A673 (cell line): ENCODE results near the gene CDT1. TPM values are rescaled to one million over a fixed set of nuclear protein-coding genes. Genes with fewer than 3 reads are reported as not detected.

Source experiments
- BruUV-seq: library from RNA; stranded (reverse); fragments of 400-500 nt; replicated peaks from 2 replicates; lab custom pipeline; 2021; lab: Mats Ljungman, UMichigan
- CTCF ChIA-PET: fragments of 300-600 bp; sonication (Branson Sonifier 250); formaldehyde crosslinking; loops from one replicate; lab custom pipeline; 2022; ENCODE audit warnings: antibody characterized with exemption; lab: Charles Lee
- POLR2A ChIA-PET: fragments of 300-600 bp; sonication (Branson Sonifier 250); formaldehyde crosslinking; loops from one replicate; lab custom pipeline; 2022; ENCODE audit warnings: antibody characterized with exemption; ENCODE audit not compliant: low non-redundant PET; lab: Charles Lee
- DNase-seq: peaks from one replicate; pipeline ENCODE4 v3.0.0-alpha.2; 2015; ENCODE audit warnings: low spot score
- H3K27ac ChIP-seq: fragments of 200-600 bp; sonication (generic); 2 replicates; pipeline ENCODE4 v1.5.1; 2016; ENCODE audit warnings: mixed run types, low read depth, mild to moderate bottlenecking, mixed read lengths, antibody characterized with exemption, low read length; ENCODE audit not compliant: poor library complexity, severe bottlenecking
- H3K27me3 ChIP-seq: fragments of 200-600 bp; sonication (generic); replicated peaks from 2 replicates; pipeline ENCODE4 v1.6.1; 2017; ENCODE audit warnings: mixed run types, low read depth, mild to moderate bottlenecking, mixed read lengths, antibody characterized with exemption, low read length; ENCODE audit not compliant: insufficient read depth, poor library complexity
- H3K36me3 ChIP-seq: fragments of 200-600 bp; sonication (generic); 2 replicates; pipeline ENCODE4 v1.6.1; 2016; ENCODE audit warnings: mixed run types, mild to moderate bottlenecking, mixed read lengths, antibody characterized with exemption, low read length; ENCODE audit not compliant: insufficient read depth, poor library complexity, severe bottlenecking
- H3K4me1 ChIP-seq: fragments of 200-600 bp; sonication (generic); 2 replicates; pipeline ENCODE4 v1.6.1; 2017; ENCODE audit warnings: mixed run types, mild to moderate bottlenecking, mixed read lengths, antibody characterized with exemption, low read length; ENCODE audit not compliant: insufficient read depth, poor library complexity, severe bottlenecking
- H3K4me3 ChIP-seq: fragments of 200-600 bp; sonication (generic); 2 replicates; pipeline ENCODE4 v1.5.1; 2016; ENCODE audit warnings: low read depth, mixed run types, mild to moderate bottlenecking, mixed read lengths, low read length; ENCODE audit not compliant: poor library complexity, severe bottlenecking
- H3K9me3 ChIP-seq: fragments of 200-600 bp; sonication (generic); 2 replicates; pipeline ENCODE4 v1.6.1; 2016; ENCODE audit warnings: mixed run types, low read depth, mild to moderate bottlenecking, mixed read lengths, antibody characterized with exemption, low read length; ENCODE audit not compliant: poor library complexity, severe bottlenecking
- CTCF ChIP-seq: fragments of 300-800, 200-600 bp; sonication (generic); conservative IDR thresholded peaks from 2 replicates; pipeline ENCODE4 v1.5.1; 2017; ENCODE audit warnings: low read depth, mild to moderate bottlenecking, antibody characterized with exemption, low read length, moderate library complexity, mixed read lengths
- EZH2 ChIP-seq: fragments of 200-600 bp; sonication (generic); IDR thresholded peaks from 2 replicates; pipeline ENCODE4 v1.6.1; 2017; ENCODE audit warnings: borderline replicate concordance, low read depth, mild to moderate bottlenecking, mixed read lengths, antibody characterized with exemption, low read length; ENCODE audit not compliant: poor library complexity, severe bottlenecking
- intact Hi-C: fragments of 100-400 bp; cut with micrococcal nuclease; formaldehyde crosslinking; loops from one replicate; pipeline ENCODE4 v1.10.0; 2022; ENCODE audit not compliant: unreplicated experiment
- total RNA-seq: library from RNA; stranded (reverse); gene quantifications from 2 replicates; pipeline ENCODE4 v1.2.3, GENCODE V29; 2021

CDT1 gene
- total RNA-seq, 1 experiment from 2014 or later, result 103 TPM

- TF ChIP-seq CTCF, result no peak
- no peak for TF ChIP-seq EZH2
- H3K36me3 ChIP-seq, result no peaks in the 10 kb centered on the region
- H3K4me3 ChIP-seq, result peak overlapping the region; percentile 74
- ChIA-PET CTCF (interaction anchor here (1.4 to 2.5 kb wide), 2 partner anchors 13 to 46 kb away, joined by 5 to 24 read pairs; no protein-coding TSS in a partner anchor), POLR2A (interaction anchor here (0.6 to 1.0 kb wide), 3 partner anchors 12 to 61 kb away, joined by 3 to 5 read pairs (median 3); no protein-coding TSS in a partner anchor)
- no peaks in the 10 kb centered on the region for H3K27me3 ChIP-seq
- no peaks in the 10 kb centered on the region for H3K9me3 ChIP-seq
- H3K4me1 ChIP-seq, result peaks cover 57% of the 10 kb centered on the region
- BruUV-seq, result TSS peak; percentile 28
- DNase-seq, result peak; percentile 41
- peak overlapping the region; percentile 95 for H3K27ac ChIP-seq
- intact Hi-C loops, result no loop called here
Measured at GRCh38 chr16:88783391-88784073, 20.1 kb upstream of the CDT1 start.

GRCh38 chr16:88784074-88784855 lies 19.3 kb upstream of the CDT1 start:
- peak; percentile 84 for DNase-seq
- H3K4me1 ChIP-seq, result peaks cover 50% of the 10 kb centered on the region
- BruUV-seq, result no TSS peak
- H3K36me3 ChIP-seq, result no peaks in the 10 kb centered on the region
- H3K27ac ChIP-seq, result peak overlapping the region; percentile 95
- intact Hi-C loops, result no loop called here
- peak overlapping the region; percentile 74 for H3K4me3 ChIP-seq
- CTCF ChIA-PET, result interaction anchor here (0.5 to 2.5 kb wide), 5 partner anchors 12 to 193 kb away, joined by 3 to 24 read pairs (median 4); no protein-coding TSS in a partner anchor
- H3K27me3 ChIP-seq, result no peaks in the 10 kb centered on the region
- POLR2A ChIA-PET, result interaction anchor here (0.6 to 1.0 kb wide), 2 partner anchors 13 to 61 kb away, joined by 3 to 5 read pairs; no protein-coding TSS in a partner anchor
- TF ChIP-seq EZH2 (no peak), CTCF (peak; percentile 53)
- no peaks in the 10 kb centered on the region for H3K9me3 ChIP-seq

GRCh38 chr16:88784856-88785105 lies 18.8 kb upstream of the CDT1 start:
- Histone ChIP-seq H3K4me3 (peak overlapping the region; percentile 74), H3K27me3 (no peaks in the 10 kb centered on the region), H3K9me3 (no peaks in the 10 kb centered on the region), H3K36me3 (no peaks in the 10 kb centered on the region), H3K4me1 (peaks cover 45% of the 10 kb centered on the region), H3K27ac (peak overlapping the region; percentile 95)
- DNase-seq, result no peak
- POLR2A ChIA-PET, result interaction anchor here (1.0 kb wide), 1 partner anchor 13 kb away, joined by 5 read pairs; no protein-coding TSS in a partner anchor
- CTCF ChIA-PET, result interaction anchor here (0.5 to 2.5 kb wide), 5 partner anchors 12 to 193 kb away, joined by 3 to 24 read pairs (median 4); no protein-coding TSS in a partner anchor
- intact Hi-C loops, result loop anchor here (1.0 kb wide), 1 partner anchor 47 kb away; no protein-coding TSS in a partner anchor
- no TSS peak for BruUV-seq
- TF ChIP-seq CTCF, result no peak
